ENCODE measurements around the gene BLOC1S1.

Gene BLOC1S1

DNA sequence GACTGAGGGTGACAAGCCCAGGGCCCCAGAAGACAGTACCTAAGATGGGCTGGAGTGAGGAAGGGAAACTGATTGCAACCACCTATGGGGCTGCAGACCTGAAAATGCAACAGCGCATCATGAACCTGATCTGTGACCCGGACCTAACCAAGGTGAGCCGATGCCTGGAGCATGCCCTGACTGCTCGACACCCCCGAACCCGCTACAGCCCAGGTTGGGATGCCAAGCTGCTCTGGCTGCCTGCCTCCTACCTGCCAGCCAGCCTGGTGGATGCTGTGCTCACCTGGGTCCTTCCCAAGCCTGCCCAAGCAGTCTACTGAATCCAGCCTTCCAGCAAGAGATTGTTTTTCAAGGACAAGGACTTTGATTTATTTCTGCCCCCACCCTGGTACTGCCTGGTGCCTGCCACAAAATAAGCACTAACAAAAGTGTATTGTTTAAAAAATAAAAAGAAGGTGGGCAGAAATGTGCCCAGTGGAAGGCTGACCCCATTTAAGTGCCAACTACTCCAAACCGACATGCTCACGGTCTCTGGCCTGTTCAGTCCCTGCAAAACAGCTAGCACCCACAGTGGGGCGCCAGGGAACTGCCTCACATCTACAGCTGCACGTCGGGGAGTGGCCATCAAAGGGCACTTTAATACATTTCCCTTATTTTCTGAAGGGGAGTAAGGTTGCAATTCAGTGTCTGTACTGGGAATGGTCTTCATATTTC, 8.5 kb downstream of the BLOC1S1 start:
- H2BK5ac ChIP-seq (ENCODE audit: low read length) = no peak overlapping the region
- H2BK120ac ChIP-seq (ENCODE audit: low read depth, low read length) = no peak overlapping the region
- peaks cover 10% of the 10 kb centered on the region for H3K36me3 ChIP-seq (ENCODE audit: control insufficient read depth, insufficient read depth, low read length)
- H4K5ac ChIP-seq (ENCODE audit: low read length) = no peak overlapping the region
- no peak overlapping the region for H3K4me3 ChIP-seq (ENCODE audit: low read length)
- no peak overlapping the region for H3K27ac ChIP-seq (ENCODE audit: low read depth, low read length)
- no peaks in the 10 kb centered on the region for H3K27me3 ChIP-seq (ENCODE audit: insufficient read depth, low read length, poor library complexity)
- no peak overlapping the region for H3K4ac ChIP-seq (ENCODE audit: low read depth, low read length)
- H4K8ac ChIP-seq (ENCODE audit: low read depth, low read length) = no peak overlapping the region
- H3K23ac ChIP-seq (ENCODE audit: low read length) = no peak overlapping the region
- H3K9ac ChIP-seq (ENCODE audit: low read length) = no peak overlapping the region
- peak; percentile 75 for DNase-seq
- peaks cover 17% of the 10 kb centered on the region for H3K79me1 ChIP-seq (ENCODE audit: low read length)
- no peak overlapping the region for H2AK5ac ChIP-seq (ENCODE audit: low read length)
- H3K79me2 ChIP-seq (ENCODE audit: control insufficient read depth, insufficient read depth, low read length) = peaks cover 19% of the 10 kb centered on the region
- H3K4me1 ChIP-seq (ENCODE audit: control insufficient read depth, low read depth, low read length) = peaks cover 3% of the 10 kb centered on the region
- H3K4me2 ChIP-seq (ENCODE audit: low read length) = no peak overlapping the region
- no peak overlapping the region for H3K18ac ChIP-seq (ENCODE audit: low read length)
- no CpG with 5 or more reads among the region's 11 CpGs for WGBS (ENCODE audit: extremely low coverage, insufficient coverage, low lambda C conversion rate)
- H2BK15ac ChIP-seq (replicated peaks; ENCODE audit: low read depth) = no peak overlapping the region
- H3K56ac ChIP-seq (ENCODE audit: low read length) = no peak overlapping the region

DNA sequence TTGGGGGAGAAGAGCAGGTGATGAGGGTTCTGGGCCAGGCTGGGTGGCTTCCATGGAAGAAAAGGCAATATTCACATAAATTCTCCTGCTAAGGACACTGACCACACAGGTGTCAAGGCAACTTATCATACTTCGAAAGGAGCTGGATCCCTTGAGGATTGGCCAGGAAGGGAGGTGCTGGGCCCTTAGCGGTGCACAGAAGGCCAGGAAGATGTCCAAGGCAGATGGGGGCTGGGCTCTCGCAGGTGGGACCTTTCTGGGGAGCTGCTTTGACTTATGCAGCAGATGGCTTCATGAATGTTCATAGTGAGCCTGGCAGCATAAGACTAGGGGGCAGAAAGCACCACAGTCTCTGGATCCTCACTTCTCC, 9.1 kb downstream of the BLOC1S1 start:
- no peak overlapping the region for H3K56ac ChIP-seq (ENCODE audit: low read length)
- H3K36me3 ChIP-seq (ENCODE audit: control insufficient read depth, insufficient read depth, low read length) = peaks cover 10% of the 10 kb centered on the region
- H3K79me1 ChIP-seq (ENCODE audit: low read length) = peaks cover 17% of the 10 kb centered on the region
- no peak overlapping the region for H2AK5ac ChIP-seq (ENCODE audit: low read length)
- no CpG with 5 or more reads among the region's 3 CpGs for WGBS (ENCODE audit: extremely low coverage, insufficient coverage, low lambda C conversion rate)
- H3K18ac ChIP-seq (ENCODE audit: low read length) = no peak overlapping the region
- no peak overlapping the region for H4K5ac ChIP-seq (ENCODE audit: low read length)
- H3K27me3 ChIP-seq (ENCODE audit: insufficient read depth, low read length, poor library complexity) = no peaks in the 10 kb centered on the region
- H3K9ac ChIP-seq (ENCODE audit: low read length) = no peak overlapping the region
- no peak overlapping the region for H3K23ac ChIP-seq (ENCODE audit: low read length)
- no peak overlapping the region for H3K4ac ChIP-seq (ENCODE audit: low read depth, low read length)
- DNase-seq = no peak
- no peak overlapping the region for H2BK5ac ChIP-seq (ENCODE audit: low read length)
- H3K79me2 ChIP-seq (ENCODE audit: control insufficient read depth, insufficient read depth, low read length) = peaks cover 19% of the 10 kb centered on the region
- no peak overlapping the region for H3K4me3 ChIP-seq (ENCODE audit: low read length)
- no peak overlapping the region for H3K27ac ChIP-seq (ENCODE audit: low read depth, low read length)
- H2BK120ac ChIP-seq (ENCODE audit: low read depth, low read length) = no peak overlapping the region
- no peak overlapping the region for H2BK15ac ChIP-seq (replicated peaks; ENCODE audit: low read depth)
- peaks cover 3% of the 10 kb centered on the region for H3K4me1 ChIP-seq (ENCODE audit: control insufficient read depth, low read depth, low read length)
- H4K8ac ChIP-seq (ENCODE audit: low read depth, low read length) = no peak overlapping the region
- no peak overlapping the region for H3K4me2 ChIP-seq (ENCODE audit: low read length)

DNA sequence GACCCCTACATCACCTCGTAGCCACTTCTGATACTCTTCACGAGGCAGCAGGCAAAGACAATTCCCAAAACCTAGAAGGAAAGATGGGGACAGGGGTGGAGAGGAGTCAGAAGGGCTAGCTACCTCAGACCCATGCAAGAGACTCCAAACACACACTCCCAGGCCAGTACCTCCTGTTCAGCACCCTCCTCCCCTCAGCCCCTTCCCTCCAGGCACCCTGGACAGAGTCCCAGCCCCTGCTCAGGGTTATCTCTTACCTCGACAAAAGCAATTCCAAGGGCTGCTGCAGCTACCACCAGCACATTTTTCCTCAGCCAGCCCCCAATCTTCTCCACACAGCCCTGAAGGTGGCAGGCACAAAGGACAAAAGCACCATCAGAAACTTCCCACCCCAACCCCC, 9.7 kb downstream of the BLOC1S1 start:
- H3K27ac ChIP-seq (ENCODE audit: low read depth, low read length) = no peak overlapping the region
- no peak overlapping the region for H2BK5ac ChIP-seq (ENCODE audit: low read length)
- H3K4ac ChIP-seq (ENCODE audit: low read depth, low read length) = no peak overlapping the region
- H3K27me3 ChIP-seq (ENCODE audit: insufficient read depth, low read length, poor library complexity) = no peaks in the 10 kb centered on the region
- H2AK5ac ChIP-seq (ENCODE audit: low read length) = no peak overlapping the region
- no peak overlapping the region for H2BK15ac ChIP-seq (replicated peaks; ENCODE audit: low read depth)
- no peak overlapping the region for H3K9ac ChIP-seq (ENCODE audit: low read length)
- peaks cover 17% of the 10 kb centered on the region for H3K79me1 ChIP-seq (ENCODE audit: low read length)
- H4K8ac ChIP-seq (ENCODE audit: low read depth, low read length) = no peak overlapping the region
- H3K4me1 ChIP-seq (ENCODE audit: control insufficient read depth, low read depth, low read length) = peaks cover 5% of the 10 kb centered on the region
- H3K4me3 ChIP-seq (ENCODE audit: low read length) = no peak overlapping the region
- H3K79me2 ChIP-seq (ENCODE audit: control insufficient read depth, insufficient read depth, low read length) = peaks cover 19% of the 10 kb centered on the region
- no peak for DNase-seq
- H3K18ac ChIP-seq (ENCODE audit: low read length) = no peak overlapping the region
- no peak overlapping the region for H3K23ac ChIP-seq (ENCODE audit: low read length)
- no CpG with 5 or more reads among the region's 3 CpGs for WGBS (ENCODE audit: extremely low coverage, insufficient coverage, low lambda C conversion rate)
- peaks cover 10% of the 10 kb centered on the region for H3K36me3 ChIP-seq (ENCODE audit: control insufficient read depth, insufficient read depth, low read length)
- H3K56ac ChIP-seq (ENCODE audit: low read length) = no peak overlapping the region
- no peak overlapping the region for H3K4me2 ChIP-seq (ENCODE audit: low read length)
- H2BK120ac ChIP-seq (ENCODE audit: low read depth, low read length) = no peak overlapping the region
- H4K5ac ChIP-seq (ENCODE audit: low read length) = no peak overlapping the region

DNA sequence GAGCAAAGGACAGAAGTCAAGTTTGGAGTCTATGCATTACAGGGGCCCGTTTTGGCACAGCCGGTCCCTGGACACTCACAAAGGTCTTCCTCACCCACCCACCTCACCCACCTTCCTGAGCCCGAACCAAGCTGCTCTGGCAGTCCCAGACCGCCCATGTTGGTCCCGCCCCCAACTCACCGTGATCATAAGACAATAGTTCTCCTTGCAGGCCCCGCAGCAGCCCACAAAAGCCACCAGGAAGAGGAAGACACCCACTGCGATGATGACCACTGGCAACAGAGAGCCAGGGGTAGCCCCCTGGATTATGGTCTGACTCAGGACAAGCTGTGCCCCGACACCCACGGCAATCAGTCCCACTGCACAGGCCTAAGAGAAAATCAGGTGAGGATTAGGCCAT, 11.1 kb downstream of the BLOC1S1 start:
- Histone ChIP-seq H2BK15ac (replicated peaks; ENCODE audit: low read depth) (no peak overlapping the region), H2AK5ac (ENCODE audit: low read length) (no peak overlapping the region), H3K4me2 (ENCODE audit: low read length) (peak overlapping the region; percentile 94), H3K18ac (ENCODE audit: low read length) (no peak overlapping the region), H2BK120ac (ENCODE audit: low read depth, low read length) (no peak overlapping the region), H3K4me3 (ENCODE audit: low read length) (peak overlapping the region; percentile 81), H3K4me1 (ENCODE audit: control insufficient read depth, low read depth, low read length) (peaks cover 5% of the 10 kb centered on the region), H3K23ac (ENCODE audit: low read length) (no peak overlapping the region), H3K27me3 (ENCODE audit: insufficient read depth, low read length, poor library complexity) (no peaks in the 10 kb centered on the region), H2BK5ac (ENCODE audit: low read length) (no peak overlapping the region), H3K4ac (ENCODE audit: low read depth, low read length) (no peak overlapping the region), H3K56ac (ENCODE audit: low read length) (peak overlapping the region; percentile 95), H3K9ac (ENCODE audit: low read length) (peak overlapping the region; percentile 96), H4K8ac (ENCODE audit: low read depth, low read length) (no peak overlapping the region), H3K36me3 (ENCODE audit: control insufficient read depth, insufficient read depth, low read length) (peaks cover 10% of the 10 kb centered on the region), H3K79me1 (ENCODE audit: low read length) (peaks cover 17% of the 10 kb centered on the region), H3K79me2 (ENCODE audit: control insufficient read depth, insufficient read depth, low read length) (peaks cover 19% of the 10 kb centered on the region), H3K27ac (ENCODE audit: low read depth, low read length) (no peak overlapping the region), H4K5ac (ENCODE audit: low read length) (no peak overlapping the region)
- DNase-seq = no peak
- WGBS (ENCODE audit: extremely low coverage, insufficient coverage, low lambda C conversion rate) = no CpG with 5 or more reads among the region's 10 CpGs

DNA sequence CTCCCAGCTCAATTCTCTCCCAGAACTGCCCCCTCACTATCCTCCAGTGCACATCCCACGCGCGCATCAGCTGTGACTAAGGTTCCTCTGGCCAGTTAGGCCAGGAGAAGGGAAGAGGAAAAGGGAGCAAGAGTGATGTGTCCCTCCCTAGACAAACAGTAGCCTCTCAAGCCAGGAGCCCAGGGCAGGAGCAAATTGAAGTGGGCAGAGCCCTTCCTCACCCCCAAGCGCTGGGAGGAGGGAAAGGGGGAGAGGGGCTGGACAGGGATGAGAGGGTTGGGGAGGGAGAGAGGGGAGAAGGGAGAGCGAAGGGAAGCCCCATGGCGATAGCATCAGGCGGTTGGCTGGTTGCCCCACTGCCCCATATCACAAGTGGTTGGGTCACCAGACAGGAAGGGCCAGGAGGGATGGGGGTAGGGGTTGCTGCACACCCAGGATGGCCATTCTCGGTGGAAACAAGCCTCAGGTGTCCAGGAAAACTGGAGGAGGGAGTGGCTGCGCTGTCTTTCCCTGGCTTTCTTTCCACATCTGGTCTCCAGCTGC, 11.9 kb downstream of the BLOC1S1 start:
- H3K4me1 ChIP-seq (ENCODE audit: control insufficient read depth, low read depth, low read length) = peaks cover 5% of the 10 kb centered on the region
- no CpG with 5 or more reads among the region's 9 CpGs for WGBS (ENCODE audit: extremely low coverage, insufficient coverage, low lambda C conversion rate)

More for the DNA sequence above, 11.9 kb downstream of the BLOC1S1 start:
- Histone ChIP-seq H3K4ac (ENCODE audit: low read depth, low read length) (peak overlapping the region; percentile 98), H3K36me3 (ENCODE audit: control insufficient read depth, insufficient read depth, low read length) (peaks cover 10% of the 10 kb centered on the region), H2BK120ac (ENCODE audit: low read depth, low read length) (no peak overlapping the region), H3K56ac (ENCODE audit: low read length) (peak overlapping the region; percentile 95), H3K79me2 (ENCODE audit: control insufficient read depth, insufficient read depth, low read length) (peaks cover 19% of the 10 kb centered on the region), H3K79me1 (ENCODE audit: low read length) (peaks cover 17% of the 10 kb centered on the region), H3K27me3 (ENCODE audit: insufficient read depth, low read length, poor library complexity) (no peaks in the 10 kb centered on the region), H4K8ac (ENCODE audit: low read depth, low read length) (peak overlapping the region; percentile 5), H3K27ac (ENCODE audit: low read depth, low read length) (peak overlapping the region; percentile 95), H3K18ac (ENCODE audit: low read length) (peak overlapping the region; percentile 97), H4K5ac (ENCODE audit: low read length) (no peak overlapping the region), H2BK15ac (replicated peaks; ENCODE audit: low read depth) (no peak overlapping the region), H3K4me2 (ENCODE audit: low read length) (peak overlapping the region; percentile 94), H2AK5ac (ENCODE audit: low read length) (no peak overlapping the region), H3K9ac (ENCODE audit: low read length) (peak overlapping the region; percentile 96), H3K23ac (ENCODE audit: low read length) (no peak overlapping the region), H3K4me3 (ENCODE audit: low read length) (peak overlapping the region; percentile 81), H2BK5ac (ENCODE audit: low read length) (peak overlapping the region; percentile 74)
- DNase-seq = no peak
